Keratinocyte (primary cell): Measurements from ENCODE around the gene PAN2.

Source experiments
- EZH2 ChIP-seq: IDR thresholded peaks from one replicate; pipeline ENCODE4 v1.6.1; 2012; ENCODE audit warnings: inconsistent platforms, mild to moderate bottlenecking, low read length, moderate library complexity
- TF ChIP-seq, protein P1 (sequence below), 3 experiments: IDR thresholded peaks in 1 of 3; conservative IDR thresholded peaks in 1 of 3; optimal IDR thresholded peaks in 1 of 3; 2 replicates in 2 of 3; 3 replicates in 1 of 3; pipeline versions ENCODE3 to v1.5.1; 2011; ENCODE audit warnings: low read length in 3 of 3, mild to moderate bottlenecking in 3 of 3, moderate library complexity in 2 of 3, control low read depth in 1 of 3, inconsistent platforms in 1 of 3; ENCODE audit not compliant: insufficient read depth in 2 of 3; ENCODE audit errors: extremely low read depth in 1 of 3

GRCh38 chr12:56339158-56339422 is 5.3 kb upstream of the PAN2 start:
- TF ChIP-seq, protein P1, sequence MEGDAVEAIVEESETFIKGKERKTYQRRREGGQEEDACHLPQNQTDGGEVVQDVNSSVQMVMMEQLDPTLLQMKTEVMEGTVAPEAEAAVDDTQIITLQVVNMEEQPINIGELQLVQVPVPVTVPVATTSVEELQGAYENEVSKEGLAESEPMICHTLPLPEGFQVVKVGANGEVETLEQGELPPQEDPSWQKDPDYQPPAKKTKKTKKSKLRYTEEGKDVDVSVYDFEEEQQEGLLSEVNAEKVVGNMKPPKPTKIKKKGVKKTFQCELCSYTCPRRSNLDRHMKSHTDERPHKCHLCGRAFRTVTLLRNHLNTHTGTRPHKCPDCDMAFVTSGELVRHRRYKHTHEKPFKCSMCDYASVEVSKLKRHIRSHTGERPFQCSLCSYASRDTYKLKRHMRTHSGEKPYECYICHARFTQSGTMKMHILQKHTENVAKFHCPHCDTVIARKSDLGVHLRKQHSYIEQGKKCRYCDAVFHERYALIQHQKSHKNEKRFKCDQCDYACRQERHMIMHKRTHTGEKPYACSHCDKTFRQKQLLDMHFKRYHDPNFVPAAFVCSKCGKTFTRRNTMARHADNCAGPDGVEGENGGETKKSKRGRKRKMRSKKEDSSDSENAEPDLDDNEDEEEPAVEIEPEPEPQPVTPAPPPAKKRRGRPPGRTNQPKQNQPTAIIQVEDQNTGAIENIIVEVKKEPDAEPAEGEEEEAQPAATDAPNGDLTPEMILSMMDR (optimal IDR thresholded peaks at IDR 0.05 in 1 of 3, IDR thresholded peaks at IDR 0.05 in 1 of 3, conservative IDR thresholded peaks at IDR 0.05 in 1 of 3; ENCODE audit: extremely low read depth in 1 of 3, insufficient read depth in 2 of 3, low read length in 3 of 3), result no peak
- TF ChIP-seq EZH2, result no peak
